Kasumi-1 (cell line): ENCODE results near the gene PSEN2.
"Not testable (repeated sequence)": the region's sequence is repeated elsewhere in the genome, so short reads cannot be mapped to it uniquely, and the experiment has no call there.

Source experiments
- DNase-seq, 2 experiments: peaks; one replicate each; lab custom pipeline; 2025; lab: John Stamatoyannopoulos, UW

PSEN2 gene

GRCh38 chr1:226870401-226871279 lies at the start of gene PSEN2:
TSS of gene PSEN2 (plus strand) at chr1:226870616. CDS start at chr1:226881908, 11,292 bp downstream.
- peak; percentile 9 to 10 for DNase-seq

GRCh38 chr1:226820941-226821718 lies 49.3 kb upstream of the PSEN2 start:
- no peak for DNase-seq

DNA sequence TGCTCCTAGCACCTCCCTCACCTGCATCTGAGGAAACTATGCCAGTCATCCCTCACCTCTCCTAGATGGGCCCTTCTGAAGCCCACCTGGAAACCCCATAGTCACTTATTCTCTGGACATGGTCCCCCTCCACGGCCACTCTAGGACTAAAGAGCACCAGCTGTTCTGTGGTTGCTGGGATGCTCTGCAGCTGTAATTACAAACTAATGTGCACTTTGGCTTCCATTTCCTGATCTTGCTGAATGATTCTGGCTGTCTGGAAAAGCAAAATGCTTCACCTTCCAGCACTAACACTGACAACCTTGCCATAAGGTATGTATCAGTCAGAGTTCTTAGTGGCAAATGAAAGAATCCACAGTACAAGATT lies 48.7 kb upstream of the PSEN2 start:
- DNase-seq = no peak

- DNase-seq = peak; percentile 28 to 37
These were observed 46.8 kb upstream of the PSEN2 start for GRCh38 chr1:226823643-226824042.

- no peak for DNase-seq
These were observed 45.2 kb upstream of the PSEN2 start for GRCh38 chr1:226825037-226825745.

DNA sequence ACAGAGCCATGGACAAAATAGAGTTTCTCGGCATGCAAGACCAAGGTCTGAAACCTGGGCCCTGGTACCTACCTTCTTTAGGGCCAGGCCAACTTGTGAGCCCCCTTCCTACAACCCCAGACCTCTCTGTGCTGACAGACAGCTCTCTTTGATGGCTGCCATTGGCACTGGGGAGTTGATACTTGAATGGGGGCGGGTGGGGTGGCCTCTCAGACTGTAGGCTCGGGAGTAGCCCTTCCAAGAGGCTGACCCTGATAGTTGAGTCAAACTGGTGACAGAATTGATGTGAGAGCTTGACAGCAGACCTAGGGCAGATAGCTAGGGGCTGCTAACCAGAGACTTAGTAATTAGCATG lies 44.7 kb upstream of the PSEN2 start:
- DNase-seq = no peak

DNA sequence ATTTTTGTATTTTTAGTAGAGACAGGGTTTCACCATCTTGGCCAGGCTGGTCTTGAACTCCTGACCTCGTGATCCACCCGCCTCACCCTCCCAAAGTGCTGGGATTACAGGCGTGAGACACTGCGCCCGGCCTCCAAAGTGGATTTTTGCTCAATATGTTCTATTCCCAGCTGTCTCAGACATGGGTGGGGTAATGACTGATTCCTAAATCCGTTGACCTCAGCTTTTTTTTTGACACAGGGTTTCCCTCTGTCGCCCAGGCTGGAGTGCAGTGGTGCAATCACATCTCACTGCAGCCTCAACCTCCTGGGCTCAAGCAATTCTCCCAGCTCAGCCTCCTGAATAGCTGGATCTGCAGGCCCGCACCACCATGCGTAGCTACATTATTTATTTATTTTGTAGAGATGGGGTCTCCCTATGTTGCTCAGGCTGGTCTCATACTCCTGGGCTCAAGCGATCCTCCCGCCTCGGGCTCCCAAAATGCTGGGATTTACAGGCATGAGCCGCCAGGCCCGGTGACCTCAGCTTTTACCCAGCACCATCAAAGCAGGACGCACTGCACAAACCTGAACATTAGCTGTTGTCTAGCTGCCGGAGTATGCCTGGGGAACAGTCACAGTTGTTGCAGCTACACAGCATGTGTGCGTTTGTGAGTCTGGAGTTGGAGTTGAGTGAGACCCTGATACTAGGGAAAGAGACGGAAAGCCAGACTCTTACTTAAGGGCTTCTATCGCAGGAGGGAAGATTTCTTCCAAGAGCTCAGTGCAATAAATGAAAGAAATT lies 43.7 kb upstream of the PSEN2 start:
- no peak for DNase-seq

GRCh38 chr1:226827458-226827857 lies 43.0 kb upstream of the PSEN2 start:
- DNase-seq = peak; percentile 44 to 60

- peak; percentile 94 to 95 for DNase-seq
These were observed 42.4 kb upstream of the PSEN2 start for GRCh38 chr1:226827968-226828513.

DNA sequence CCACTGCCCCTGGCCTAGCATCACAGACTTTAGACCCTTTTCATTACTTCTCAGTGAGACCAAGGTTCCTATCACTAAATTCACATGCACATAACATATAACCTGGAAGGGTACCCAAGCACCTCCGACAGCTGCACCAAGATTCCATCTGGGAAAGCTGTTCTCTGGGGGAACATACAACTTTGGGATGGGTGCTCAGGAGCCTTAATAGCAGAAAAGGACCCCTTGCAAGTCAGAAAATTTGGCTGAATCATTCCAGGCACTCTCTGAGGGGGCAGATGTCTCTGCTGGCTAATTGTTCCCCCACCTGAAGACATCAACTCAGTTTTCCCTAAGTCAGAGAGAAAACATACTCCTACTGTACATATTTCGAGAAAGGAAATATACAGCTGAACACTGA lies 41.3 kb upstream of the PSEN2 start:
- no peak for DNase-seq

DNA sequence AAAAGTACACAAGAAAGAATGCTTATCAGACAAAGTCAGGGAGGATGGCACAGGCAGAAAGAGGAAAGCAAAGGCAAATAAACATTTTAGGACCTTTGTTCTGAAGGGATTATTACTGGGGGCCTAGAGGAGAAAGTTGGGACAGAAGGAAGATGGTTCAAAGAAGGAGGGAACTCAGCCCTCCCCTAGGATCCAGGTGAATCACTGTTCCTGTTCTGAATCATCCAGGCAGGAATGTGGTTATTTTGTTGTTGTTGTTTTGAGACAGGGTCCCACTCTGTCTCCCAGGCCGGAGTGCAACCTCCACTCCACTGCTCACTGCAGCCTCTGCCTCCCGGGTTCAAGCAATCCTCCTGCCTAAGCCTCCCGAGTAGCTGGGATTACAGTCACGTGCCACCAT lies 38.5 kb upstream of the PSEN2 start:
- DNase-seq = no peak

GRCh38 chr1:226832613-226833012 lies 37.8 kb upstream of the PSEN2 start:
- DNase-seq = no peak

- DNase-seq = not testable (repeated sequence)
These were observed 36.2 kb upstream of the PSEN2 start for GRCh38 chr1:226834179-226834578.

GRCh38 chr1:226835396-226835795 lies 35.0 kb upstream of the PSEN2 start:
- DNase-seq = not testable (repeated sequence)

DNA sequence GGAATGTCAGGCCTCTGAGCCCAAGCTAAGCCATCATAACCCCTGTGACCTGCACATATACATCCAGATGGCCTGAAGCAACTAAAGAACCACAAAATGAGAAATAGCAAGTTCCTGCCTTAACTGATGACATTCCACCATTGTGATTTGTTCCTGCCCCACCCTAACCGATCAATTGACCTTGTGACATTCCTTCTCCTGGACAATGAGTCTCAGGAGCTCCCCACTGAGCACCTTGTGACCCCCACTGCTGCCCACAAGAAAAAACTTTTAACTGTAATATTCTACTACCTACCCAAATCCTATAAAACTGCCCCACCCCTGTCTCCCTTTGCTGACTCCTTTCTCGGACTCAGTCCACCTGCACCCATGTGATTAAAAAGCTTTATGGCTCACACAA lies 32.5 kb upstream of the PSEN2 start:
- DNase-seq = not testable (repeated sequence)

GRCh38 chr1:226838456-226838855 lies 32.0 kb upstream of the PSEN2 start:
- DNase-seq = no peak

- DNase-seq = no peak
These were observed 24.8 kb upstream of the PSEN2 start for GRCh38 chr1:226845624-226846023.

DNA sequence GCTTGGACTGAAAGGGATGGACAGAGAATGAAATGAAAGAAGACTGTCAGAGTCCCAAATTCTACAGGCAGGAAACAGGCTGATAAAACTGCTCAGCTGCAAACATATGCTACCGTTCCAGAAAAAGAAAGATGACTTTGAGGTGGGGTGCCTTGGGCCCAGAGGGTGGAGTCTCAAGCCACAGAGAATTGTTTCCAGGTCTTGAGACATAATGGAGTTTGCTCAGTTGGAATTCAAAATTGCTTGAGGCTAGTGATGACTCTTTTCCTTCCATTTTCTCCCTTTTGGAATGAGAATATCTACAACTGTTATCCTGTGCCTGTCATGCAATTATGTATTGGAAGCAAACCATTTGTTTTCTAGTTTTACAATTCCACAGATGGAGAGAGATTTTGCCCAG lies 23.6 kb upstream of the PSEN2 start:
- DNase-seq = no peak

- not testable (repeated sequence) for DNase-seq
These were observed 15.9 kb upstream of the PSEN2 start for GRCh38 chr1:226854548-226854947.

DNA sequence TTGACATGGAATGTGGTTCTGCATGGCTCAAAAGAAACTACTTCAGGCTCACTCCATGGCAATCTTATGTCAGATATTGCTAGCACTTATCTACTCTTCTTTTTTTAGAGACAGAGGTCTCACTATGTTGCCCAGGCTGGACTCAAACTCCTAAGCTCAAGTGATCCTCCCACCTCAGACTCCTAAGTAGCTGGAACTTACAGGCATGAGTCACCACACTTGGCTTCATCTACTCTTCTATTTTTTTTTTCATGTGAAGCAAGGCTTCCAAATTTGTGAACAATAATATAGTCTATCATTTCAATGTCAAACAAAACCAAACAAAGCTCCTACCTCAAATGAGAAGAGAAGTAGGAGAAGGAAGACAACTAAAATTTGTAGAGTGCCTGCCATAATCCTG lies 7.5 kb upstream of the PSEN2 start:
- DNase-seq = no peak

GRCh38 chr1:226863446-226863845 lies 7.0 kb upstream of the PSEN2 start:
- peak; percentile 1 to 10 for DNase-seq
